Thyroid gland (tissue), 4 donors: ENCODE data around the gene OOSP4B. TPM values are rescaled to one million over a fixed set of nuclear protein-coding genes. Genes with fewer than 3 reads are reported as not detected.
"Not testable (repeated sequence)": the region's sequence is repeated elsewhere in the genome, so short reads cannot be mapped to it uniquely, and the experiment has no call there.

Source experiments
- DNase-seq, 2 donors: peaks; one replicate each; pipeline ENCODE4 v3.0.0-alpha.2; 2019
- H3K27ac ChIP-seq, 3 donors: fragments of 200-600 bp; sonication (generic); 1 replicate in 2 of 3; 2 replicates in 1 of 3; pipeline ENCODE4 v1.5.1; 2016 to 2019; ENCODE audit warnings: mild to moderate bottlenecking in 1 of 3, moderate library complexity in 1 of 3
- H3K27me3 ChIP-seq: fragments of 200-600 bp; sonication (generic); one replicate; pipeline ENCODE4 v1.5.1; 2019
- H3K36me3 ChIP-seq, 2 donors: fragments of 200-600 bp; sonication (generic); one replicate each; pipeline ENCODE4 v1.5.1; 2016 to 2019
- H3K4me1 ChIP-seq, 2 donors: fragments of 200-600 bp; sonication (generic); one replicate each; pipeline ENCODE4 v1.5.1; 2017 to 2019
- H3K4me3 ChIP-seq, 3 donors: fragments of 200-600 bp; sonication (generic); replicated peaks in 1 of 3; 1 replicate in 2 of 3; 2 replicates in 1 of 3; pipeline ENCODE4 v1.5.1; 2016; ENCODE audit warnings: mild to moderate bottlenecking in 1 of 3
- H3K9me3 ChIP-seq: fragments of 200-600 bp; sonication (generic); one replicate; pipeline ENCODE4 v1.5.1; 2017
- CTCF ChIP-seq, 6 experiments: fragments of 200-600 bp in 3 of 6; fragments of 450-650 bp in 3 of 6; sonication (generic) in 3 of 6; IDR thresholded peaks; one replicate each; pipeline ENCODE4 v1.5.1; 2016 to 2019; ENCODE audit warnings: antibody characterized with exemption in 6 of 6, mild to moderate bottlenecking in 2 of 6, inconsistent platforms in 1 of 6, moderate library complexity in 1 of 6
- POLR2A ChIP-seq, 2 donors: fragments of 450-650 bp; IDR thresholded peaks; one replicate each; pipeline ENCODE4 v1.6.1; 2017; ENCODE audit warnings: antibody characterized with exemption in 2 of 2, mild to moderate bottlenecking in 2 of 2, moderate library complexity in 1 of 2
- WGBS, 2 donors: methylation state at CpG; one replicate each; pipeline ENCODE4 v1.1.5; 2017; 5-methylcytosine and 5-hydroxymethylcytosine counted together
- intact Hi-C: fragments of 100-400 bp; cut with DNase I; formaldehyde crosslinking; loops from one replicate; pipeline ENCODE4 v1.15.1; 2023
- total RNA-seq, 4 donors: library from RNA; depleted of rRNA; stranded (reverse); fragments of >200 nt; gene quantifications; one replicate each; pipeline ENCODE4 v1.2.3, GENCODE V29; 2016

The OOSP4B gene
- total RNA-seq = not detected

GRCh38 chr11:60016881-60017280 lies at the start of gene OOSP4B:
OOSP4B (plus strand) TSS chr11:60017181.
- Histone ChIP-seq H3K9me3 (no peaks in the 10 kb centered on the region), H3K4me3 (no peak within 1 kb of the TSS), H3K27me3 (no peaks in the 10 kb centered on the region), H3K4me1 (no peaks in the 10 kb centered on the region), H3K27ac (no peak within 1 kb of the TSS), H3K36me3 (no peaks in the 10 kb centered on the region)
- 83 to 96% methylated on average over 1 of the region's 1 CpG for WGBS, 2 donors
- DNase-seq = no peak
- intact Hi-C loops = no loop called here
- TF ChIP-seq POLR2A (IDR thresholded peaks at IDR 0.05) (no peak), CTCF (IDR thresholded peaks at IDR 0.05) (no peak)

- H3K27ac ChIP-seq = no peak overlapping the region
Measured at GRCh38 chr11:59967677-59968394, 49.1 kb upstream of the OOSP4B start.

GRCh38 chr11:59968395-59968783 lies 48.6 kb upstream of the OOSP4B start:
- WGBS, 2 donors = 58 to 79% methylated on average over 1 of the region's 1 CpG
- H3K27ac ChIP-seq = no peak overlapping the region
- H3K27me3 ChIP-seq = no peaks in the 10 kb centered on the region
- H3K4me3 ChIP-seq = no peak overlapping the region
- no peak for TF ChIP-seq CTCF (IDR thresholded peaks at IDR 0.05)
- no peak for TF ChIP-seq POLR2A (IDR thresholded peaks at IDR 0.05)
- no peaks in the 10 kb centered on the region for H3K9me3 ChIP-seq
- H3K36me3 ChIP-seq = no peaks in the 10 kb centered on the region
- no peak for DNase-seq
- H3K4me1 ChIP-seq = no peaks in the 10 kb centered on the region
- intact Hi-C loops = no loop called here

More at GRCh38 chr11:59967677-59968394, 49.1 kb upstream of the OOSP4B start:
- intact Hi-C loops = no loop called here
- TF ChIP-seq CTCF (IDR thresholded peaks at IDR 0.05) (no peak), POLR2A (IDR thresholded peaks at IDR 0.05) (no peak)
- no peaks in the 10 kb centered on the region for H3K36me3 ChIP-seq
- H3K27me3 ChIP-seq = no peaks in the 10 kb centered on the region
- H3K4me1 ChIP-seq = no peaks in the 10 kb centered on the region
- H3K4me3 ChIP-seq = no peak overlapping the region
- H3K9me3 ChIP-seq = no peaks in the 10 kb centered on the region
- no peak for DNase-seq
- WGBS, 2 donors = 90 to 94% methylated on average over 3 of the region's 3 CpGs

GRCh38 chr11:59973097-59973496 lies 43.9 kb upstream of the OOSP4B start:
- Histone ChIP-seq H3K27me3 (no peaks in the 10 kb centered on the region), H3K4me3 (no peak overlapping the region), H3K36me3 (no peaks in the 10 kb centered on the region), H3K4me1 (no peaks in the 10 kb centered on the region), H3K27ac (no peak overlapping the region), H3K9me3 (no peaks in the 10 kb centered on the region)
- no peak for DNase-seq
- intact Hi-C loops = no loop called here
- WGBS, 2 donors = 63 to 64% methylated on average over 5 of the region's 5 CpGs
- TF ChIP-seq POLR2A (IDR thresholded peaks at IDR 0.05) = no peak
- TF ChIP-seq CTCF (IDR thresholded peaks at IDR 0.05) = no peak

GRCh38 chr11:59981106-59981770 lies 35.7 kb upstream of the OOSP4B start:
- Histone ChIP-seq H3K4me3 (no peak overlapping the region), H3K36me3 (no peaks in the 10 kb centered on the region), H3K27me3 (no peaks in the 10 kb centered on the region), H3K27ac (no peak overlapping the region), H3K4me1 (no peaks in the 10 kb centered on the region), H3K9me3 (no peaks in the 10 kb centered on the region)
- no peak for TF ChIP-seq POLR2A (IDR thresholded peaks at IDR 0.05)
- TF ChIP-seq CTCF (IDR thresholded peaks at IDR 0.05) = no peak
- intact Hi-C loops = no loop called here
- no peak for DNase-seq
- WGBS, 2 donors = 88 to 94% methylated on average over 4 of the region's 4 CpGs

- H3K9me3 ChIP-seq, DNase-seq, H3K4me1 ChIP-seq, H3K4me3 ChIP-seq, intact Hi-C loops, H3K36me3 ChIP-seq, H3K27me3 ChIP-seq, H3K27ac ChIP-seq: not testable (repeated sequence)
- WGBS, 2 donors = 59 to 60% methylated on average over 4 of the region's 4 CpGs
Measured at GRCh38 chr11:59982037-59982436, 34.9 kb upstream of the OOSP4B start.
